Measurements from ENCODE around the gene ZBED4.
A peak's percentile ranks its signal among the peaks of the same experiment; 100 is the strongest.

Gene ZBED4

GRCh38 chr22:49910229-49911155 lies 56.8 kb downstream of the ZBED4 start:
- DNase-seq: peak in 1 of 2 donors; percentile 64
- intact Hi-C loops (cut with DNase I; ENCODE audit: low total_unique reads): no loop called here
- Histone ChIP-seq H3K27ac (no peak overlapping the region), H3K4me3 (no peak overlapping the region), H3K27me3 (no peaks in the 10 kb centered on the region), H3K4me1 (no peaks in the 10 kb centered on the region), H3K36me3 (peaks cover 26 to 89% (median 62%) of the 10 kb centered on the region in 3 donors), H3K9me3 (no peaks in the 10 kb centered on the region)
- TF ChIP-seq CTCF (IDR thresholded peaks at IDR 0.05): no peak

DNA sequence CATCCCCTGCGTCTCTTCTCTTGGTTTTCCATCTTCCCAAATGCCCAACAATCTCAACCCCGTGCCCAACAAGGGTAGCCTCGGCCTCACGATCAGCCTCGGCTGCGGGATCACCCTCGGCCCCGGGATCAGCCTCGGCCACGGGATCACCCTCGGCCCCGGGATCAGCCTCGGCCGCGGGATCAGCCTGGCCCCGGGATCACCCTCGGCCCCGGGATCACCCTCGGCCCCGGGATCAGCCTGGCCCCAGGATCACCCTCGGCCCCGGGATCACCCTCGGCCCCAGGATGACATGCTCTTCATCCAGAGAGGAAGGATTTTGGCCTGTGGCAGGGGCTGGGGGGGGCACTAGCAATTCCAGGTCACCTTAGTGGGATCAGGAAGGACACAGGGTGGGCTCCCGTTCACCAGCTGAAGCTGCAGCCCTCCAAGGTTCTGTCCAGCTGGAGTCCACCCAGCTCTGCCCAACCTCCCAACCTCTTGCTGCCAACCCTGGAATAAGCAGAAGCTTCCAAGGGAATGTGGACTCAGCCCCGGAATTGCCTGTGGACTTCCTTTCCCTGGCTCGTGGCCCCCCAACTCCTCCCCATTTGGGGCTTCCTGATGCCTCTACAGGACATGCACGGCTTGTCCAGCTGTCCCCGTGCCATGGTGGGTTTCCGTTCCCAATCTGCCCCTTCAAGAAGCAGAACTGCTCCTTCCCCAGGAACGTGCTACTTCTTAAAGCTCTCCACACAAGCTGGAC lies 58.4 kb downstream of the ZBED4 start:
- Histone ChIP-seq H3K27ac (no peak overlapping the region), H3K27me3 (no peaks in the 10 kb centered on the region), H3K4me1 (peaks cover 0 to 8% (median 3%) of the 10 kb centered on the region in 4 donors), H3K4me3 (no peak overlapping the region), H3K9me3 (no peaks in the 10 kb centered on the region), H3K36me3 (peaks cover 19 to 73% (median 48%) of the 10 kb centered on the region in 3 donors)
- intact Hi-C loops (cut with DNase I; ENCODE audit: low total_unique reads): no loop called here
- no peak for DNase-seq
- no peak for TF ChIP-seq CTCF (IDR thresholded peaks at IDR 0.05)

DNA sequence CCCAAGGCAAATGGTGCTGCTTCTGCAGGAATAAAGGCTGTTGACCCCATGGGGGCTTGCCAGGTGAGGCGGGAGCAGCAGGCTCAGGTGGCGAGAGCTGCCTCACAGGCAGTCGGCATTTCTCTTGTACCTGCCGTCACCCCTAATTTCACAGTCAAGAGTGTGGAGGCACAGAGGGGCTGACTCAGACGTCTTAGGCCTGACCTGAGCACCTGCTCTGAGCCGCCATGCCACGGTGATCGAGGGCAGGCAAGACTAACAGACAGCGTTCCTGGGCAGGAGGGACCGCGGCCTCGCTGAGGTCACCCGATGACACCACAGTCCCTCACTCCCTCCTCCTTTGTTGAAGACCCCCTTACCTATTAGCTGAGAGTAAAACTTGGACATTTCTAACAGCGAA lies 59.4 kb downstream of the ZBED4 start:
- H3K4me3 ChIP-seq: no peak overlapping the region
- intact Hi-C loops (cut with DNase I; ENCODE audit: low total_unique reads): no loop called here
- H3K36me3 ChIP-seq: peaks cover 10 to 63% (median 38%) of the 10 kb centered on the region in 3 donors
- H3K4me1 ChIP-seq: peaks cover 0 to 16% (median 10%) of the 10 kb centered on the region in 4 donors
- no peak for TF ChIP-seq CTCF (IDR thresholded peaks at IDR 0.05)
- H3K27me3 ChIP-seq: no peaks in the 10 kb centered on the region
- H3K27ac ChIP-seq: no peak overlapping the region
- no peak for DNase-seq
- no peaks in the 10 kb centered on the region for H3K9me3 ChIP-seq

DNA sequence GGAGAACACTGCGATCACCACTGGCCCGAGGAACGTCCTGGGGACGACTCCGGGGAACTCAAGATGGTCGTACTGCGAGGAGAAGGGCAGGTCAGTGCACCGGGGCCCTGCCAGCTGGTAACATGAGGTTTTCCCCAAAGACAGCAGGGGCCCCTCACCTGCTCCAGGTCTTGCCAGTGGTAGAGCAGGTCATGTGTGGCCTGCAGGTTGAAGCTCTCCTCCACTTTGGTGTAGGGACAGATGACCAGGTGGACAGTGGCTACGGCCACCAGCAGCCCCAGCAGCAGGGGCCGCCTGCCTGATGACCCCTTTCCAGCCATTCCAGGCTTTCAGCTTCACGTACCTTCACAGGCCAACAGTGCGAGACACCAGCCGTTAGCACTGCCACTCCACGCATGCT lies 59.8 kb downstream of the ZBED4 start:
- H3K4me1 ChIP-seq: peaks cover 0 to 16% (median 10%) of the 10 kb centered on the region in 4 donors
- no peak for DNase-seq
- no peaks in the 10 kb centered on the region for H3K9me3 ChIP-seq
- H3K36me3 ChIP-seq: peaks cover 9 to 59% (median 37%) of the 10 kb centered on the region in 3 donors
- no peak overlapping the region for H3K4me3 ChIP-seq
- intact Hi-C loops (cut with DNase I; ENCODE audit: low total_unique reads): no loop called here
- TF ChIP-seq CTCF (IDR thresholded peaks at IDR 0.05): no peak
- H3K27me3 ChIP-seq: no peaks in the 10 kb centered on the region
- no peak overlapping the region for H3K27ac ChIP-seq

DNA sequence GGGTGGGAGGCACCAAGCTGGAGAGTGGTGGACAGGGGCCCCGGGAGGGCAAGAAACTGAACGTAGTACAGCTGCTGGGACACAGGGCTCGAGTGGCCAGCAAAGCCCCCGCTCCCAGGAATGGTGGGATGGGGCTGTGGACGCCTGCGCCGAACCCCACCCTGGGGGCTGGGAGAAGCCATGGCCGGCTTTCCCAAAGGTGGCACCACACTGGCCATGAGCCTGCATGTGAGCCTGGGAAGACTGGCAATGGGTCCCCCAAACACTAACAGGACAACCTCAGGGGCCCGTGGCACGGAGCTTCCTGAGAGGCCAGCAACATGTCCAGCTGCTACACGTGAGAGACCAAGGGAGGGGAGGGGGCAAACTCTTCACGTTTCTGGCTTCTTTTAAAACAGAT lies 60.6 kb downstream of the ZBED4 start:
- Histone ChIP-seq H3K9me3 (no peaks in the 10 kb centered on the region), H3K4me3 (no peak overlapping the region), H3K27ac (no peak overlapping the region), H3K4me1 (peaks cover 0 to 22% (median 16%) of the 10 kb centered on the region in 4 donors), H3K36me3 (peaks cover 2 to 51% (median 30%) of the 10 kb centered on the region in 3 donors), H3K27me3 (no peaks in the 10 kb centered on the region)
- DNase-seq: no peak
- intact Hi-C loops (cut with DNase I; ENCODE audit: low total_unique reads): no loop called here
- TF ChIP-seq CTCF (IDR thresholded peaks at IDR 0.05): no peak
